Neural progenitor cell (in vitro differentiated cells): ENCODE results near the gene UBC.

Experiments used
- EZH2 ChIP-seq: fragments of 200-600 bp; sonication (generic); IDR thresholded peaks from 2 replicates; pipeline ENCODE4 v1.6.1; 2017; ENCODE audit warnings: antibody characterized with exemption, mild to moderate bottlenecking, moderate library complexity
- TF ChIP-seq, protein P1 (sequence below): fragments of 200-600 bp; sonication (generic); IDR thresholded peaks from 2 replicates; pipeline ENCODE4 v1.5.1; 2017; ENCODE audit warnings: antibody characterized with exemption, mild to moderate bottlenecking

DNA sequence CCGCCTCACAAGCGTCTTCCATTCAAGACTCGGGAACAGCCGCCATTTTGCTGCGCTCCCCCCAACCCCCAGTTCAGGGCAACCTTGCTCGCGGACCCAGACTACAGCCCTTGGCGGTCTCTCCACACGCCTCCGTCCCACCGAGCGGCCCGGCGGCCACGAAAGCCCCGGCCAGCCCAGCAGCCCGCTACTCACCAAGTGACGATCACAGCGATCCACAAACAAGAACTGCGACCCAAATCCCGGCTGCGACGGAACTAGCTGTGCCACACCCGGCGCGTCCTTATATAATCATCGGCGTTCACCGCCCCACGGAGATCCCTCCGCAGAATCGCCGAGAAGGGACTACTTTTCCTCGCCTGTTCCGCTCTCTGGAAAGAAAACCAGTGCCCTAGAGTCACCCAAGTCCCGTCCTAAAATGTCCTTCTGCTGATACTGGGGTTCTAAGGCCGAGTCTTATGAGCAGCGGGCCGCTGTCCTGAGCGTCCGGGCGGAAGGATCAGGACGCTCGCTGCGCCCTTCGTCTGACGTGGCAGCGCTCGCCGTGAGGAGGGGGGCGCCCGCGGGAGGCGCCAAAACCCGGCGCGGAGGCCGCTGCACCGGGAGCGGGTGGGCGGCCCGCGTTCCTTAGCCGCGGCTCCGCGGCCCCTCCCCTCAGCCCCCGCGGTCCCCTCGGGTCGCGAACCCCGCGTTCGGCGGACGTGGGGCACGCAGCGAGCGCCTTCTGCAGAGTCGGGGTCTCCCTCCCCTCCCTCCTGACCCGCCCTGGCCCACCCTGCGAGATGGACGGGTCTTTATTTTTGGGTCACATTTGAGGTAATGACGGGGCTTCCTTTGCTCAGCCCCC is at the start of gene UBC:
- TF ChIP-seq, protein P1, sequence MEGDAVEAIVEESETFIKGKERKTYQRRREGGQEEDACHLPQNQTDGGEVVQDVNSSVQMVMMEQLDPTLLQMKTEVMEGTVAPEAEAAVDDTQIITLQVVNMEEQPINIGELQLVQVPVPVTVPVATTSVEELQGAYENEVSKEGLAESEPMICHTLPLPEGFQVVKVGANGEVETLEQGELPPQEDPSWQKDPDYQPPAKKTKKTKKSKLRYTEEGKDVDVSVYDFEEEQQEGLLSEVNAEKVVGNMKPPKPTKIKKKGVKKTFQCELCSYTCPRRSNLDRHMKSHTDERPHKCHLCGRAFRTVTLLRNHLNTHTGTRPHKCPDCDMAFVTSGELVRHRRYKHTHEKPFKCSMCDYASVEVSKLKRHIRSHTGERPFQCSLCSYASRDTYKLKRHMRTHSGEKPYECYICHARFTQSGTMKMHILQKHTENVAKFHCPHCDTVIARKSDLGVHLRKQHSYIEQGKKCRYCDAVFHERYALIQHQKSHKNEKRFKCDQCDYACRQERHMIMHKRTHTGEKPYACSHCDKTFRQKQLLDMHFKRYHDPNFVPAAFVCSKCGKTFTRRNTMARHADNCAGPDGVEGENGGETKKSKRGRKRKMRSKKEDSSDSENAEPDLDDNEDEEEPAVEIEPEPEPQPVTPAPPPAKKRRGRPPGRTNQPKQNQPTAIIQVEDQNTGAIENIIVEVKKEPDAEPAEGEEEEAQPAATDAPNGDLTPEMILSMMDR = no peak
- TF ChIP-seq EZH2 = no peak
